Measurements from ENCODE around the gene ZNF668. TPM values are rescaled to one million over a fixed set of nuclear protein-coding genes. Genes with fewer than 3 reads are reported as not detected.

ZNF668 gene
- total RNA-seq, 2 donors from 2014 or later: 15.6 to 21.4 TPM

DNA sequence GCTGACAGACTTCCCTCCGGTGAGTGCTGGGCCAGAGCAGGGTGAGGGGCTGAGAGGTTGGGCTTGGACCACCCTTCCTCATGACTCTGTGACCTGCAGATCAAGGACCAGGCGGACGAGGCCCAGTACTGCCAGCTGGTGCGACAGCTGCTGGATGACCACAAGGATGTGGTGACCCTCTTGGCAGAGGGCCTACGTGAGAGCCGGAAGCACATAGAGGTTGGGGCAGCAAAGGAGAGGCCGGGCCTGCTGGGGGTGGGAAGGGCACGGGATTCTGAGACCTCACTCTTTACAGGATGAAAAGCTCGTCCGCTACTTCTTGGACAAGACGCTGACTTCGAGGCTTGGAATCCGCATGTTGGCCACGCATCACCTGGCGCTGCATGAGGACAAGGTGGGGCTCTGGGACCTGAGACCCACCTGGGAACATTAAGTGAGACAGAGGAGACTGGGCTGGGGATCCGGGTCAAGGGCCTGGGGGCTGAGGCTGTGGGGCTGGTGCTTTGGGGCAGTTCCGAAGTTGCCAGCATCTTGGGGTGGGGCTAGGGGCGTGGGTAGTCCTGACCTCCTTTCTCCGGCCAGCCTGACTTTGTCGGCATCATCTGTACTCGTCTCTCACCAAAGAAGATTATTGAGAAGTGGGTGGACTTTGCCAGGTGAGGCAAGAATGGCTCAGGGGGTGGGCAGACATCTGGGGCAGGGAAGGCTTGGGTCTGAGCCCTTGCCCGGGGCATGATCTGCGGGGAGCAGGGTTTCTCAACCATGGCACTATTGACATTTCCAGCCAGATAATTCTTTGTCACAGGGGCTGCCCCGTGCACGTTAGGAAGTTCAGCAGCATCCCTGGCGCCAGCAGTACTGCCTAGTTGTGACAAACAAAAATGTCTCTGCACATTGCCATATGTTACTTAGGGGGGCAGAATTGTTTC is 36.3 kb upstream of the ZNF668 start:
- DNase-seq (ENCODE audit: low spot score): no peak
- 86% methylated on average over 26 of the region's 26 CpGs for WGBS
- Histone ChIP-seq H3K27ac (no peak overlapping the region), H3K27me3 (replicated peaks; ENCODE audit: insufficient read depth) (no peaks in the 10 kb centered on the region), H3K4me3 (no peak overlapping the region), H3K36me3 (peaks cover 0 to 8% of the 10 kb centered on the region in 2 donors), H3K4me1 (replicated peaks) (peaks cover 7% of the 10 kb centered on the region), H3K9me3 (no peaks in the 10 kb centered on the region)
- intact Hi-C loops (cut with DNase I): no loop called here
- TF ChIP-seq POLR2A (IDR thresholded peaks at IDR 0.05): no peak
- no peak for TF ChIP-seq POLR2AphosphoS5 (IDR thresholded peaks at IDR 0.05)
- TF ChIP-seq CTCF (IDR thresholded peaks at IDR 0.05): no peak

DNA sequence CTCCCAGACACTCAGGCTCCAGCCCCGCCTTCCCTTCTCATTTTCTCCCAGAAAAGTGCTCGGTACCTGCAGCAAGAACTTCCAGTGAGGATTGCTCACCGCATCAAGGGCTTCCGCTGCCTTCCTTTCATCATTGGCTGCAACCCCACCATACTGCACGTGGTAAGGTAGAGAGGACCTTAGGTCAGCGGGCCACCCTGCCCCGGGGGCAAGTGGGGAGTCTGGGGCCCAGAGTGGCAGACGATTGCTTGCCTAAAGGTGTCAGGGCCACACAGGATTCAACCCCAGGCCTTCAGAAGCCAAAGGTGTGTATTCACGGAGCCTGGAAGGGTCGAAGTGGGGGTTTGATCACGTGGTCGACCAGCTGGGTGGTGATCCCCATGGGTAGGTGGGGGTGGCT is 35.6 kb upstream of the ZNF668 start:
- Histone ChIP-seq H3K4me1 (replicated peaks) (peaks cover 7% of the 10 kb centered on the region), H3K27ac (no peak overlapping the region), H3K4me3 (no peak overlapping the region), H3K27me3 (replicated peaks; ENCODE audit: insufficient read depth) (no peaks in the 10 kb centered on the region), H3K9me3 (no peaks in the 10 kb centered on the region), H3K36me3 (peaks cover 0 to 8% of the 10 kb centered on the region in 2 donors)
- TF ChIP-seq POLR2A (IDR thresholded peaks at IDR 0.05) (no peak), CTCF (IDR thresholded peaks at IDR 0.05) (no peak), POLR2AphosphoS5 (IDR thresholded peaks at IDR 0.05) (no peak)
- no peak for DNase-seq (ENCODE audit: low spot score)
- WGBS: 87% methylated on average over 12 of the region's 12 CpGs
- intact Hi-C loops (cut with DNase I): loop anchor here (5.0 kb wide), 1 partner anchor 33 kb away; no protein-coding TSS in a partner anchor

GRCh38 chr16:31108794-31109558 is 34.9 kb upstream of the ZNF668 start:
- H3K27ac ChIP-seq: peak overlapping the region; percentile 88 to 93
- intact Hi-C loops (cut with DNase I): loop anchor here (5.0 kb wide), 1 partner anchor 33 kb away; no protein-coding TSS in a partner anchor
- peaks cover 7% of the 10 kb centered on the region for H3K4me1 ChIP-seq (replicated peaks)
- no peaks in the 10 kb centered on the region for H3K27me3 ChIP-seq (replicated peaks; ENCODE audit: insufficient read depth)
- H3K4me3 ChIP-seq: peak overlapping the region; percentile 97 to 98
- TF ChIP-seq POLR2A (IDR thresholded peaks at IDR 0.05) (no peak), CTCF (IDR thresholded peaks at IDR 0.05) (no peak), POLR2AphosphoS5 (IDR thresholded peaks at IDR 0.05) (no peak)
- 31% methylated on average over 56 of the region's 57 CpGs for WGBS
- no peaks in the 10 kb centered on the region for H3K9me3 ChIP-seq
- DNase-seq (ENCODE audit: low spot score): no peak
- H3K36me3 ChIP-seq: peaks cover 0 to 8% of the 10 kb centered on the region in 2 donors

DNA sequence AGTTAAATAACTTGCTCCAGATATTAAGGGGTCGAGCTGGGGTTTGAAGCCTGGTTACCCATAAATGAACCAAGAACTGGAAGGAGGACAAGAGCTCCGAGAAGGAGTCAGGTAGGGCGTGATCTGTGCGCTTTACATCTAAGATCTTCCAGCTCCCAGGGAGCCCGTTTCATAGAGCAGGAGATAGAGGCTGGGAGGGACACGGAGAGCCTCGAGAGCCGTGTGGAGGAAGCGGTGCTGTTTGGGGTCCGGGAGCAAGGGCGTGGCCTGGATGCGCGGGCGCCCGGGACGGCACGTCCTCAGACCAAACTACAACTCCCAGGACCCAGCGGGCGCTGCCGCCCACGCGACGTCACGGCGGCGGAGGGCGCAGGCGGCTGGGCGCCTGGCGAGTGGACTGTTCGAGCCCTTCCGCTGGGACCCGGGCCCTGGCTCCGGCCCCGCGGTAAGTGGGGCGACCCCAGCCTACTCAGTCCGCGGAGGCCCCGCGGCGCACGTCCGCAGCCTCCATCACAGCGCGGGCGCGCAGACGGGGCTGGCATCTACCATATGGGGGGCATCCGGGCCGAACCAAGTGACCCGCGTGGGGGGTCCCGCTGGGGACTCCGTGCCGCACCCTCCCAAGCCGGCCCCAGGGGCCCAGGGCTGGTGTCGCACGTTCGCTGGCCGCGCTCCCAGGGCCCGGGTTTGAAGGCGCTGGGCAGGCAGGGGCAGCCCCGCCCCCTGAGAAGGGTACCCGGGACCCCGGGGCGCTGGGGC is 34.2 kb upstream of the ZNF668 start, which contains the start of gene BCKDK:
Gene BCKDK, plus strand, starts transcription at position 352 of the 759 bp plus-strand sequence. CDS start 838 bp downstream, outside the sequence.
- peak within 1 kb of the TSS; percentile 88 to 93 for H3K27ac ChIP-seq
- peak; percentile 54 for TF ChIP-seq POLR2A (IDR thresholded peaks at IDR 0.05)
- peak in 1 of 4 experiments; percentile 12 for TF ChIP-seq CTCF (IDR thresholded peaks at IDR 0.05)
- TF ChIP-seq POLR2AphosphoS5 (IDR thresholded peaks at IDR 0.05): peak; percentile 75

More for the DNA sequence above, 34.2 kb upstream of the ZNF668 start, which contains the start of gene BCKDK:
- peak; percentile 39 for DNase-seq (ENCODE audit: low spot score)
- no peaks in the 10 kb centered on the region for H3K9me3 ChIP-seq
- WGBS: 5% methylated on average over 35 of the region's 68 CpGs
- peaks cover 7% of the 10 kb centered on the region for H3K4me1 ChIP-seq (replicated peaks)
- intact Hi-C loops (cut with DNase I): loop anchor here (5.0 kb wide), 1 partner anchor 34 kb away; no protein-coding TSS in a partner anchor
- no peaks in the 10 kb centered on the region for H3K27me3 ChIP-seq (replicated peaks; ENCODE audit: insufficient read depth)
- H3K36me3 ChIP-seq: peaks cover 0 to 8% of the 10 kb centered on the region in 2 donors
- peak within 1 kb of the TSS; percentile 97 to 98 for H3K4me3 ChIP-seq

Data from prostate gland (tissue), 2 donors.